ENCODE data around the gene CNTNAP2.

- TF ChIP-seq POLR2AphosphoS5 (IDR thresholded peaks at IDR 0.05; ENCODE audit: borderline replicate concordance, low read depth, low read length) (no peak), EZH2 (IDR thresholded peaks at IDR 0.05) (no peak), FOXP2 (optimal IDR thresholded peaks at IDR 0.05; ENCODE audit: control extremely low read depth, extremely low read length, insufficient read depth) (no peak)
These were observed 1864.5 kb downstream of the CNTNAP2 start for GRCh38 chr7:147980826-147981813.
